Sigmoid colon (tissue), 4 donors: ENCODE results near the gene MAPK8IP3.

ENCODE experiments used
- CTCF ChIP-seq, 4 experiments: fragments of 450-650 bp in 3 of 4; fragments of 200-600 bp in 1 of 4; IDR thresholded peaks; one replicate each; pipeline ENCODE4 v1.5.1; 2016 to 2019; ENCODE audit warnings: antibody characterized with exemption in 4 of 4, mild to moderate bottlenecking in 3 of 4, moderate library complexity in 2 of 4
- POLR2A ChIP-seq, 2 donors: fragments of 450-650 bp; IDR thresholded peaks; one replicate each; pipeline ENCODE4 v1.6.1; 2016; ENCODE audit warnings: antibody characterized with exemption in 2 of 2, mild to moderate bottlenecking in 2 of 2, moderate library complexity in 2 of 2
- POLR2AphosphoS5 ChIP-seq, 4 donors: sonication (generic); formaldehyde crosslinking; IDR thresholded peaks; one replicate each; pipeline ENCODE4 v1.6.1; 2017; ENCODE audit warnings: antibody characterized with exemption in 4 of 4

GRCh38 chr16:1732071-1732470, 26.1 kb downstream of the MAPK8IP3 start:
- TF ChIP-seq CTCF (IDR thresholded peaks at IDR 0.05) (no peak), POLR2A (IDR thresholded peaks at IDR 0.05) (no peak), POLR2AphosphoS5 (IDR thresholded peaks at IDR 0.05) (no peak)
